Cerebellar nuclear complex (tissue), 1 donor: Measurements from ENCODE around the gene PLEKHF1.

Experiments used
- DNase-seq, 2 experiments: peaks; one replicate each; lab custom pipeline; 2025; lab: John Stamatoyannopoulos, UW

Gene PLEKHF1

GRCh38 chr19:29678484-29679106 lies 13.3 kb downstream of the PLEKHF1 start:
- no peak for DNase-seq

- no peak for DNase-seq
These were observed 14.4 kb downstream of the PLEKHF1 start for GRCh38 chr19:29679598-29680210.

GRCh38 chr19:29680447-29680846 lies 15.2 kb downstream of the PLEKHF1 start:
- no peak for DNase-seq

- no peak for DNase-seq
These were observed 15.7 kb downstream of the PLEKHF1 start for GRCh38 chr19:29680937-29681336.

- no peak for DNase-seq
These were observed 16.4 kb downstream of the PLEKHF1 start for GRCh38 chr19:29681422-29682235.

- DNase-seq = no peak
These were observed 17.1 kb downstream of the PLEKHF1 start for GRCh38 chr19:29682236-29682895.

GRCh38 chr19:29683009-29683408 lies 17.7 kb downstream of the PLEKHF1 start:
- no peak for DNase-seq

GRCh38 chr19:29685326-29685725 lies 20.1 kb downstream of the PLEKHF1 start:
- no peak for DNase-seq

GRCh38 chr19:29686285-29686805 lies 21.1 kb downstream of the PLEKHF1 start:
- DNase-seq = no peak

- no peak for DNase-seq
These were observed 22.1 kb downstream of the PLEKHF1 start for GRCh38 chr19:29687244-29687896.

- DNase-seq = no peak
These were observed 22.9 kb downstream of the PLEKHF1 start for GRCh38 chr19:29687897-29688728.

GRCh38 chr19:29690842-29691241 lies 25.6 kb downstream of the PLEKHF1 start:
- DNase-seq = no peak

- no peak for DNase-seq
These were observed 28.9 kb downstream of the PLEKHF1 start for GRCh38 chr19:29694161-29694560.

- DNase-seq = peak; percentile 89 to 94
These were observed 29.7 kb downstream of the PLEKHF1 start for GRCh38 chr19:29694669-29695627.

GRCh38 chr19:29695765-29696564 lies 30.7 kb downstream of the PLEKHF1 start:
- no peak for DNase-seq

GRCh38 chr19:29696565-29696846 lies 31.2 kb downstream of the PLEKHF1 start:
- DNase-seq = no peak

- DNase-seq = no peak
These were observed 32.4 kb downstream of the PLEKHF1 start for GRCh38 chr19:29697523-29698261.

- DNase-seq = no peak
These were observed 34.6 kb downstream of the PLEKHF1 start for GRCh38 chr19:29699861-29700260.
